Endothelial cell of umbilical vein (primary cell): ENCODE results near the gene ELMO1. TPM values are rescaled to one million over a fixed set of nuclear protein-coding genes. Genes with fewer than 3 reads are reported as not detected.

Experiments used
- BruUV-seq: library from RNA; stranded (reverse); fragments of 400-500 nt; replicated peaks from 2 replicates; lab custom pipeline; 2021; lab: Mats Ljungman, UMichigan
- CTCF ChIA-PET: fragments of 300-600, 350-600 bp; sonication (Branson Sonifier 250); formaldehyde crosslinking; loops from one replicate; lab custom pipeline; 2021; ENCODE audit warnings: antibody characterized with exemption, inconsistent platforms; lab: Charles Lee
- POLR2A ChIA-PET: fragments of 300-600, 350-600 bp; sonication (Branson Sonifier 250); formaldehyde crosslinking; loops from one replicate; lab custom pipeline; 2021; ENCODE audit warnings: antibody characterized with exemption, inconsistent platforms; lab: Charles Lee
- DNase-seq: peaks from one replicate; pipeline ENCODE4 v3.0.0-alpha.2; 2011; ENCODE audit warnings: low read depth, low spot score
- FAIRE-seq: peaks from 2 replicates; lab custom pipeline; 2011; peaks lifted over from hg19 to GRCh38; lab: Jason Lieb, UNC
- H2AFZ ChIP-seq: 2 replicates; pipeline ENCODE4 v1.6.0; 2012; ENCODE audit warnings: low read depth, low read length, control low read depth, inconsistent platforms
- H3K27ac ChIP-seq: 2 replicates; pipeline ENCODE4 v1.5.1; 2011; ENCODE audit warnings: low read depth, mild to moderate bottlenecking, control low read depth, low read length, moderate library complexity; ENCODE audit not compliant: insufficient read depth
- H3K27me3 ChIP-seq, 2 experiments: 2 replicates each; pipeline versions ENCODE4 v1.6.0 to v1.6.1; 2011; ENCODE audit warnings: low read length in 2 of 2, mixed read lengths in 1 of 2; ENCODE audit not compliant: control insufficient read depth in 2 of 2, insufficient read depth in 2 of 2
- H3K36me3 ChIP-seq, 2 experiments: 2 replicates in 1 of 2; 3 replicates in 1 of 2; pipeline ENCODE4 v1.5.1; 2011; ENCODE audit warnings: low read length in 2 of 2, mild to moderate bottlenecking in 1 of 2, moderate library complexity in 1 of 2; ENCODE audit not compliant: control insufficient read depth in 2 of 2, insufficient read depth in 2 of 2; ENCODE audit errors: extremely low read depth in 1 of 2
- H3K4me1 ChIP-seq: 3 replicates; pipeline ENCODE4 v1.5.1; 2011; ENCODE audit warnings: mild to moderate bottlenecking, low read length; ENCODE audit not compliant: control insufficient read depth, insufficient read depth; ENCODE audit errors: extremely low read depth
- H3K4me2 ChIP-seq: 2 replicates; pipeline ENCODE4 v1.6.1; 2011; ENCODE audit warnings: low read length, control low read depth, mixed read lengths; ENCODE audit not compliant: insufficient read depth
- H3K4me3 ChIP-seq, 3 experiments: fragments of 200-600 bp in 1 of 3; sonication (generic), shearing (Covaris generic) in 1 of 3; replicated peaks in 1 of 3; 2 replicates each; pipeline ENCODE4 v1.5.1; 2011 to 2016; ENCODE audit warnings: control low read depth in 3 of 3, low read length in 3 of 3, mild to moderate bottlenecking in 2 of 3, inconsistent platforms in 1 of 3, low read depth in 1 of 3, moderate library complexity in 1 of 3; ENCODE audit not compliant: insufficient read depth in 1 of 3
- H3K79me2 ChIP-seq: 2 replicates; pipeline ENCODE4 v1.6.0; 2012; ENCODE audit warnings: low read length, inconsistent platforms; ENCODE audit not compliant: control insufficient read depth, insufficient read depth
- H3K9ac ChIP-seq: replicated peaks from 2 replicates; pipeline ENCODE3; 2011; ENCODE audit warnings: low read length, control low read depth; ENCODE audit not compliant: insufficient read depth; ENCODE audit errors: extremely low read depth
- H3K9me1 ChIP-seq: replicated peaks from 3 replicates; pipeline ENCODE4 v1.6.0; 2011; ENCODE audit warnings: mild to moderate bottlenecking, low read length; ENCODE audit not compliant: control insufficient read depth, insufficient read depth; ENCODE audit errors: extremely low read depth
- H3K9me3 ChIP-seq: replicated peaks from 2 replicates; pipeline ENCODE4 v1.5.1; 2012; ENCODE audit warnings: low read length, inconsistent platforms; ENCODE audit not compliant: control insufficient read depth, insufficient read depth
- H4K20me1 ChIP-seq: replicated peaks from 2 replicates; pipeline ENCODE3; 2011; ENCODE audit warnings: mild to moderate bottlenecking, low read length; ENCODE audit not compliant: control insufficient read depth, insufficient read depth; ENCODE audit errors: extremely low read depth
- CTCF ChIP-seq, 2 donors: IDR thresholded peaks; 1 replicate in 1 of 2; 2 replicates in 1 of 2; pipeline ENCODE4 v1.5.1; 2011; ENCODE audit warnings: low read length in 2 of 2, mild to moderate bottlenecking in 2 of 2, moderate library complexity in 2 of 2, control low read depth in 1 of 2, inconsistent platforms in 1 of 2, low read depth in 1 of 2; ENCODE audit not compliant: insufficient read depth in 1 of 2; ENCODE audit errors: extremely low read depth in 1 of 2
- EZH2 ChIP-seq: IDR thresholded peaks from 2 replicates; pipeline ENCODE4 v1.6.1; 2012; ENCODE audit warnings: borderline replicate concordance, low read depth, mild to moderate bottlenecking, moderate library complexity, low read length, inconsistent platforms; ENCODE audit not compliant: severe bottlenecking
- FOS ChIP-seq: IDR thresholded peaks from 2 replicates; pipeline ENCODE4 v1.6.1; 2011; ENCODE audit warnings: mild to moderate bottlenecking, low read length, moderate library complexity, borderline replicate concordance; ENCODE audit not compliant: insufficient read depth
- JUN ChIP-seq: IDR thresholded peaks from 2 replicates; pipeline ENCODE4 v1.6.1; 2011; ENCODE audit warnings: borderline replicate concordance, low read depth; ENCODE audit not compliant: insufficient read length, insufficient read depth
- MYC ChIP-seq: IDR thresholded peaks from one replicate; pipeline ENCODE4 v1.6.1; 2011; ENCODE audit warnings: mild to moderate bottlenecking, low read depth, low read length
- POLR2A ChIP-seq: IDR thresholded peaks from 2 replicates; pipeline ENCODE4 v1.6.1; 2012; ENCODE audit warnings: low read depth, mild to moderate bottlenecking, control low read depth, low read length
- dilution Hi-C: fragments of 300-500 bp; cut with MboI; formaldehyde crosslinking; loops from one replicate; pipeline ENCODE4 v1.15.0; 2019; ENCODE audit warnings: low sequenced_read_pairs; ENCODE audit not compliant: extremely low pct_ligation_motif_present
- intact Hi-C: fragments of 100-400 bp; cut with micrococcal nuclease; formaldehyde crosslinking; loops from one replicate; pipeline ENCODE4 v1.10.0; 2022
- polyA plus RNA-seq, 4 experiments: library from polyadenylated mRNA; depleted of rRNA in 3 of 4; stranded (reverse) in 3 of 4; unstranded in 1 of 4; fragments of >200 nt; gene quantifications; 2 replicates each; pipeline versions ENCODE4 v1.2.1 to v1.2.3, GENCODE V29; 2011 to 2012; ENCODE audit warnings: missing spikeins in 1 of 4
- total RNA-seq: library from RNA; stranded (reverse); gene quantifications from 2 replicates; pipeline ENCODE4 v1.2.3, GENCODE V29; 2021

The ELMO1 gene
- total and polyA plus RNA-seq, 2 donors (not counting 3 experiments of a cell fraction or from before 2014, with no cell fraction given): 17.0 to 30.6 TPM

GRCh38 chr7:36946401-36946739, 502.3 kb downstream of the ELMO1 start:
- Histone ChIP-seq H3K9ac (no peak overlapping the region), H2AFZ (no peak overlapping the region), H3K9me3 (no peaks in the 10 kb centered on the region), H3K27me3 (no peaks in the 10 kb centered on the region), H3K4me3 (no peak overlapping the region), H4K20me1 (no peaks in the 10 kb centered on the region), H3K4me2 (no peak overlapping the region), H3K36me3 (no peaks in the 10 kb centered on the region), H3K9me1 (no peaks in the 10 kb centered on the region), H3K79me2 (no peaks in the 10 kb centered on the region), H3K4me1 (no peaks in the 10 kb centered on the region), H3K27ac (no peak overlapping the region)
- DNase-seq (no peak), FAIRE-seq (no peak)
- intact Hi-C loops: no loop called here
- CTCF ChIA-PET: no interaction called here
- dilution Hi-C loops: no loop called here
- TF ChIP-seq JUN (no peak), MYC (no peak), EZH2 (no peak), FOS (no peak), POLR2A (no peak), CTCF (IDR thresholded peaks at IDR 0.05; ENCODE audit: extremely low read depth in 1 of 2, insufficient read depth in 1 of 2, low read depth in 1 of 2, low read length in 2 of 2) (no peak)
- POLR2A ChIA-PET: no interaction called here
- BruUV-seq: no TSS peak
